ENCODE data around the gene MAPK12. TPM values are rescaled to one million over a fixed set of nuclear protein-coding genes. Genes with fewer than 3 reads are reported as not detected.

Gene MAPK12
- total RNA-seq, 2 experiments from 2014 or later, result 9.1 to 9.7 TPM

DNA sequence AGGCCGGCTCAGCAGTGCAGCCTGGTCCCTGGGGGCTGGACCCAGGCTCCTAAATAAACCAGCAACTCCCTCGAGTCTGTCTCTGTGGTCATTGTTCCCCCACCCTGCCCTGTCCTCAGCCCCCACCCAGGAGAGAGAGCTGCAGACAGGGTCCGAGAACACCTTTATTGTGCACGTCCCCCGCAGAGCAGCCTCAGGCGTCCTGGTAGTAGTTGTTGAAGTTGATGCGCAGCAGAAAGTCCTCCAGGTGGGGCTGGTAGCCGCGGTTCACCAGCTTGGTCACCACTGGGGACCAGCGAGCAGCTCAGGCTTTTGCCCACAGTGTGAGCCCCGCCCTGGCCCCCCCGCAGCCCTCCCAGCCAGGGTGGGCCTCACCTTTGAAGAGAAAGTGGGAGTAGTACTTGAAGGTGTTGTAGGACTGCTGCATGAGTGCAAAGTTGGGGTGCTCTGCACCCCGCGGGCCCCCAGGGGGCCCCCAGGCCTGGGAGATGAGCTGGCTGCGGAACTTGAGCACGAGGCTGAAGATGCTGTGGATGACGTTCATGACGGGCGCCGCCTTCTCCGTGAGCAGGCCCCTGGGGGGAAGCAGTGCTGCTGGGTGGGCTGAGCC, 43.8 kb downstream of the MAPK12 start:
- no peak for DNase-seq
- no peaks in the 10 kb centered on the region for H3K27me3 Mint-ChIP-seq
- H3K36me3 Mint-ChIP-seq, result peaks cover 31% of the 10 kb centered on the region
- no peaks in the 10 kb centered on the region for H3K9me3 Mint-ChIP-seq
- no peak overlapping the region for H3K4me3 Mint-ChIP-seq
- ChIA-PET POLR2A (no interaction called here), CTCF (interaction anchor here (1.4 kb wide), 1 partner anchor 308 kb away, joined by 3 read pairs; the partner anchor contains the start of gene SCO2)
- intact Hi-C loops (cut with micrococcal nuclease), result no loop called here
- H3K27ac Mint-ChIP-seq, result no peak overlapping the region
- H3K4me1 Mint-ChIP-seq (ENCODE audit: low read depth), result no peaks in the 10 kb centered on the region

- CTCF ChIA-PET, result no interaction called here
Observed at GRCh38 chr22:50216684-50217520, 44.6 kb downstream of the MAPK12 start.

GRCh38 chr22:50216055-50216683, 45.3 kb downstream of the MAPK12 start:
- POLR2A ChIA-PET, result interaction anchor here (1.5 kb wide), 1 partner anchor 25 kb away, joined by 3 read pairs; no protein-coding TSS in a partner anchor
- H3K27ac Mint-ChIP-seq, result no peak overlapping the region

More at GRCh38 chr22:50216684-50217520, 44.6 kb downstream of the MAPK12 start:
- Mint-ChIP-seq H3K4me1 (ENCODE audit: low read depth) (peaks cover 2% of the 10 kb centered on the region), H3K27me3 (no peaks in the 10 kb centered on the region), H3K36me3 (peaks cover 32% of the 10 kb centered on the region), H3K4me3 (no peak overlapping the region), H3K27ac (no peak overlapping the region), H3K9me3 (no peaks in the 10 kb centered on the region)
- intact Hi-C loops (cut with micrococcal nuclease), result no loop called here
- DNase-seq, result no peak
- POLR2A ChIA-PET, result interaction anchor here (1.5 kb wide), 1 partner anchor 26 kb away, joined by 3 read pairs; no protein-coding TSS in a partner anchor

DNA sequence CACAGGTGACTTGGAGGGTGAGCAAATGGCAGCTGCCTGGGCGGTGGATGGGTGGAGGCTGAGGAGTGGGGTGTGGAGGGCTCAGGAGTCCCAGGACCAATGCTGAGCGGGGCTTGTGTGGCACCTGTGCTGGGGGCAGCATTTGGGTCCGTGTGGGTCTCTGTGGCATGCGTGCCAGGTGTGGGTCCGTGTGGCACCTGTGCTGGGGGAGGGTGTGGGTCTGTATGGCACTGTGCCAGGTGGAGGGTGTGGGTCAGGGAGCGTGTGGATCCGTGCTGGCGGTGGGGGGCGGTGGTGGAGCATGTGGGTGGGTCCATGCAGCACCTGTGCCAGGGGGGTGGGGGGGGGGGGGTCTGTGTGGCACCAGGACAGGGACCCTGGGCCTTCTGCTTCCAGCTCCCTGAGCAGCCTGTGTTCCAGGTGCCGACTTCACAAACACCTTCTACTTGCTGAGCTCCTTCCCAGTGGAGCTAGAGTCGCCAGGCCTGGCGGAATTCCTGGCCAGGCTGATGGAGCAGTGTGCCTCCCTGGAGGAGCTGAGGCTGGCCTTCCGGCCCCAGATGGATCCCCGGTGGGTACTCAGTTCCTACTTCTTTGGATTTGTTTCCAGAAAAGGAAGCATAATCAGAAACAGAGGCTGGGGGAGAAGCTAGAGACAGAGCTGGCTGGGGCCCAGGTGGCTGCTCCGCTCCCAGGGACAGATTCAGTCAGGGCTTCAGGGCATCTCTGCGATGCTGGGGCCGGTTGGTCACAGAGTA, 46.0 kb downstream of the MAPK12 start:
- no peak overlapping the region for H3K27ac Mint-ChIP-seq
- CTCF ChIA-PET, result interaction anchor here (0.8 kb wide), 1 partner anchor 66 kb away, joined by 3 read pairs; no protein-coding TSS in a partner anchor
- no peak overlapping the region for H3K4me3 Mint-ChIP-seq
- H3K27me3 Mint-ChIP-seq, result no peaks in the 10 kb centered on the region
- POLR2A ChIA-PET, result interaction anchor here (1.5 kb wide), 1 partner anchor 25 kb away, joined by 3 read pairs; no protein-coding TSS in a partner anchor
- intact Hi-C loops (cut with micrococcal nuclease), result no loop called here
- peaks cover 6% of the 10 kb centered on the region for H3K4me1 Mint-ChIP-seq (ENCODE audit: low read depth)
- H3K9me3 Mint-ChIP-seq, result no peaks in the 10 kb centered on the region
- H3K36me3 Mint-ChIP-seq, result peaks cover 32% of the 10 kb centered on the region
- no peak for DNase-seq

More at GRCh38 chr22:50216055-50216683, 45.3 kb downstream of the MAPK12 start:
- H3K4me3 Mint-ChIP-seq, result no peak overlapping the region
- CTCF ChIA-PET, result interaction anchor here (0.8 kb wide), 1 partner anchor 67 kb away, joined by 3 read pairs; no protein-coding TSS in a partner anchor
- H3K36me3 Mint-ChIP-seq, result peaks cover 32% of the 10 kb centered on the region
- H3K4me1 Mint-ChIP-seq (ENCODE audit: low read depth), result peaks cover 4% of the 10 kb centered on the region
- no peak for DNase-seq
- H3K27me3 Mint-ChIP-seq, result no peaks in the 10 kb centered on the region
- no peaks in the 10 kb centered on the region for H3K9me3 Mint-ChIP-seq
- intact Hi-C loops (cut with micrococcal nuclease), result no loop called here

DNA sequence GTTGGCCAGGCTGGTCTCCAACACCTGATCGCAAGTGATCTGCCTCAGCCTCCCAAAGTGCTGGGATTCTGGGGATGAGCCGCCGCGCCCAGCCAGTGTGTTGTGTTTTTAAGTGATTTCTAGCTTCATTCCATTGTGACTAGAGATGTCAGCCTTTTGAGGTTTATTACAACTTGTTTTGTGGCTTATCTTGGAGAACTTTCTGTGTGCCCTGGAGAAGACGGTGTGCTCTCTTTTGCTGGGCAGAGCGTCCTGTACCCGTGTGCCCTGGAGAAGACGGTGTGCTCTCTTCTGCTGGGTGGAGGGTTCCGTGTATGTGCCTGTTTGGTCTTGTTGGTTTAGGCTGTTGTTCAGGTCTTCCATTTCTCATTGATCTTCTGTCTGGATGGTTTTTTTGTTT, 48.2 kb downstream of the MAPK12 start:
- Mint-ChIP-seq H3K9me3 (no peaks in the 10 kb centered on the region), H3K4me3 (no peak overlapping the region), H3K36me3 (peaks cover 29% of the 10 kb centered on the region), H3K27me3 (no peaks in the 10 kb centered on the region), H3K27ac (peak overlapping the region; percentile 19), H3K4me1 (ENCODE audit: low read depth) (peaks cover 10% of the 10 kb centered on the region)
- no peak for DNase-seq
- POLR2A ChIA-PET, result no interaction called here
- intact Hi-C loops (cut with micrococcal nuclease), result no loop called here
- CTCF ChIA-PET, result interaction anchor here (1.5 to 1.7 kb wide), 2 partner anchors 31 to 64 kb away, joined by 3 to 4 read pairs; no protein-coding TSS in a partner anchor

DNA sequence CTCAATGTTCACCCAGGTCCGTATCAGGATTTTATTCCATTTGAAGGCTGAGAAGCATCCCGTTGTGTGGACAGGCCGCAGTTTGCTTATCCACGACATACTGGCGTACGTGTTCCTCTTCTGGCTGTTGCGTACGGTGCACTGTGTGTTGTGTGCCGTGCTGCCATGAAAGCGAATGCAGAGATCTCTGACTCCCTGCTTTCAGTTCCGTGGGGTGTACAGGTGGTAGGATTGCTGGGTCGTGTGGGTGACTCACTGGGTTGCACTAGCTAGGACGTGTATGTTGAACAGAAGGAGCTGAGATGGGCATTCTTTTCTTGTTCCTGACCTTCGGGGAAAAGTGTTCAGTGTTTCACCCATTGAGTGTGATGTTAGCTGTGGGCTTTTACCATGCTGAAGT, 50.3 kb downstream of the MAPK12 start:
- no peaks in the 10 kb centered on the region for H3K9me3 Mint-ChIP-seq
- H3K27ac Mint-ChIP-seq, result peak overlapping the region; percentile 43
- H3K4me3 Mint-ChIP-seq, result no peak overlapping the region
- DNase-seq, result no peak
- peaks cover 20% of the 10 kb centered on the region for H3K36me3 Mint-ChIP-seq
- intact Hi-C loops (cut with micrococcal nuclease), result no loop called here
- H3K4me1 Mint-ChIP-seq (ENCODE audit: low read depth), result peaks cover 10% of the 10 kb centered on the region
- ChIA-PET POLR2A (no interaction called here), CTCF (interaction anchor here (0.9 to 2.2 kb wide), 3 partner anchors 59 to 156 kb away, joined by 3 to 23 read pairs (median 3); no protein-coding TSS in a partner anchor)
- no peaks in the 10 kb centered on the region for H3K27me3 Mint-ChIP-seq

DNA sequence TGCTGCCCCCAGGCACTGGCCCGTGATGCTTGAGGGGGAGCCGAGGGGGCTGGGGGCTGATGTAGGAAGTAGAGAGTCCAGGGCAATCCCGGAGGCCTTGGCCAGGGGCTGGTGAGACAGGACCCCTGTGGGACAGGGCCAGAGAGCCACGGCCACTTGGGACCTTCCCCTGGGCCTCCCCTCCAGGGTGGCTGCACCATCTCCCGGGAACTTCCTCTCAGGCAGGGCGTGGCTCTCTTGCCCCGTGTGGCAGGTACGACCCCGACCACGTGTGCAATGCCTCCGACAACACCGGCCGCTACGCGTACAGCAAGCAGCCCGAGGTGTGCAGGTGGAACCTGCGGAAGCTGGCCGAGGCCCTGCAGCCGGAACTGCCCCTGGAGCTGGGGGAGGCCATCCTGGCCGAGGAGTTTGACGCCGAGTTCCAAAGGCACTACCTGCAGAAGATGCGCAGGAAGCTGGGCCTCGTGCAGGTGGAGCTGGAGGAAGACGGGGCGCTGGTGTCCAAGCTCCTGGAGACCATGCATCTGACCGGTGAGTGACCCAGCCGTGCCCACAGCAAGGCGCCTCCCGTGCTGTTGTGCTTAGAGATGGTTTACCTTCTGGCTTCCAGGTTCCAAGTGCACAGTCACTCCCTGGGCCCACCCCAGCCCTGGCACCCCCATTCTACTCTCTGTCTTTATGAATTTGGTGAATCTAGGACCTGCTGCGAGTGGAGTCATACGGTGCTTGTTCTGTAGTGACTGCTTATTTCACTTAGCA, 50.9 kb downstream of the MAPK12 start:
- Mint-ChIP-seq H3K9me3 (no peaks in the 10 kb centered on the region), H3K4me1 (ENCODE audit: low read depth) (peaks cover 10% of the 10 kb centered on the region), H3K27ac (no peak overlapping the region), H3K36me3 (peaks cover 16% of the 10 kb centered on the region), H3K27me3 (no peaks in the 10 kb centered on the region), H3K4me3 (no peak overlapping the region)
- intact Hi-C loops (cut with micrococcal nuclease), result no loop called here
- POLR2A ChIA-PET, result no interaction called here
- DNase-seq, result no peak
- CTCF ChIA-PET, result interaction anchor here (0.9 to 2.2 kb wide), 3 partner anchors 59 to 156 kb away, joined by 3 to 23 read pairs (median 3); no protein-coding TSS in a partner anchor

DNA sequence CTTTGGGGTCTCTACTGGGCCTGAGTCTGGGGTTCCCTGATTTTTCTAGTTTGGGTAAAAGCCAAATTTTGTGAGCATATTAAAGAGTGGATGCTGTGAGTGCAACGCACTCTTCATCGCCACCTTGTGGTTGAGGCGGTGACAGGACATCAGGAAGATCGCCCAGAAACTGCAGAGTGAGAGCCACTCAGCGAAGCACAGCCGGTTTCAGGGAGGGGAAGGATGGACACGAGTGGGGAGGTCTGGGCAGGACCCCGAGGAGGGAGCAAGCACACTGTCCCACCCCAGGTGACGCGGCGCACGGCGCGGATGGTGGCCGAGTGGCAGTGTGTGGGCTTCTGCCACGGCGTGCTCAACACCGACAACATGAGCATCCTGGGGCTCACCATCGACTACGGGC, 51.6 kb downstream of the MAPK12 start:
- POLR2A ChIA-PET, result no interaction called here
- Mint-ChIP-seq H3K4me3 (no peak overlapping the region), H3K9me3 (no peaks in the 10 kb centered on the region), H3K27me3 (no peaks in the 10 kb centered on the region), H3K36me3 (peaks cover 15% of the 10 kb centered on the region), H3K4me1 (ENCODE audit: low read depth) (peaks cover 10% of the 10 kb centered on the region), H3K27ac (peak overlapping the region; percentile 55)
- CTCF ChIA-PET, result interaction anchor here (4.6 kb wide), 1 partner anchor 60 kb away, joined by 40 read pairs; no protein-coding TSS in a partner anchor
- peak; percentile 76 for DNase-seq
- intact Hi-C loops (cut with micrococcal nuclease), result loop anchor here (1.0 to 5.0 kb wide), 2 partner anchors 61 to 443 kb away; no protein-coding TSS in a partner anchor

GRCh38 chr22:50208939-50209892, 52.3 kb downstream of the MAPK12 start:
- Mint-ChIP-seq H3K36me3 (peaks cover 16% of the 10 kb centered on the region), H3K4me3 (no peak overlapping the region), H3K27ac (no peak overlapping the region), H3K9me3 (no peaks in the 10 kb centered on the region), H3K27me3 (no peaks in the 10 kb centered on the region), H3K4me1 (ENCODE audit: low read depth) (peaks cover 14% of the 10 kb centered on the region)
- CTCF ChIA-PET, result interaction anchor here (1.2 to 4.6 kb wide), 3 partner anchors 28 to 278 kb away, joined by 3 to 40 read pairs (median 8); no protein-coding TSS in a partner anchor
- intact Hi-C loops (cut with micrococcal nuclease), result loop anchor here (1.0 to 5.0 kb wide), 2 partner anchors 60 to 442 kb away; no protein-coding TSS in a partner anchor
- POLR2A ChIA-PET, result no interaction called here
- no peak for DNase-seq

DNA sequence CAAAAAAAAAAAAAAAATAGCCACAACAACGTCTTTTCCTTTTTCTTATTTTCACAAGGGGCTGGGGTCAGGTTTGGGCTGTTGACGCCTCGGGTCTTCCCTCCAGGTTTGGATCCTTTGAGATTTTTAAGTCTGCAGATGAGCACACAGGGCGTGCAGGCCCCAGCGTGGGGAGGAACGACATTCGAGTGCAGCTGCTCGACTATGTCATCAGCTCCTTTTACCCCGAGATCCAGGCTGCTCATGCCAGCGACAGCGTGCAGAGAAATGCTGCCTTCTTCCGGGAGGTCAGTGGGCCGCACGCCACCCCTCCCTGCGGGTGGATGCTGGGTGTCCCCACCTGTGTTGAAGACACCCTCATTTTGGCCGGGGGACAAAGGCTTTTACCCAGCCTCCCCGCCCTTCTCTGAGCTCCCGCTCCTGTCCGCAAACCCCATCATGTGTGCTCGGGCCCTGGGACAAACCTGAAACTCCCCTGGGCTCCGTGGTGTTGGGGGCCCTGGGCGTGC, 53.0 kb downstream of the MAPK12 start:
- H3K27ac Mint-ChIP-seq, result no peak overlapping the region
- POLR2A ChIA-PET, result interaction anchor here (0.6 kb wide), 1 partner anchor 17 kb away, joined by 3 read pairs; no protein-coding TSS in a partner anchor
- no peaks in the 10 kb centered on the region for H3K9me3 Mint-ChIP-seq
- intact Hi-C loops (cut with micrococcal nuclease), result loop anchor here (5.0 kb wide), 1 partner anchor 441 kb away; no protein-coding TSS in a partner anchor
- H3K36me3 Mint-ChIP-seq, result peaks cover 16% of the 10 kb centered on the region
- DNase-seq, result no peak
- no peaks in the 10 kb centered on the region for H3K27me3 Mint-ChIP-seq
- H3K4me3 Mint-ChIP-seq, result no peak overlapping the region
- CTCF ChIA-PET, result interaction anchor here (1.2 to 4.6 kb wide), 3 partner anchors 29 to 278 kb away, joined by 3 to 40 read pairs (median 8); no protein-coding TSS in a partner anchor
- peaks cover 17% of the 10 kb centered on the region for H3K4me1 Mint-ChIP-seq (ENCODE audit: low read depth)

Data from activated CD4-positive, alpha-beta memory T cell treated with anti-CD3 and anti-CD28 coated beads for 36 hours (primary cell).